HG02981 (cell line): ENCODE results near the gene AOAH.
"Not testable (repeated sequence)": the region's sequence is repeated elsewhere in the genome, so short reads cannot be mapped to it uniquely, and the experiment has no call there.

Experiments used
- ATAC-seq: cut with Tn5 transposase; IDR thresholded peaks from one replicate; pipeline ENCODE4 v1.9.1; 2021; ENCODE audit warnings: mild to moderate bottlenecking, moderate library complexity; ENCODE audit not compliant: unreplicated experiment

The AOAH gene

DNA sequence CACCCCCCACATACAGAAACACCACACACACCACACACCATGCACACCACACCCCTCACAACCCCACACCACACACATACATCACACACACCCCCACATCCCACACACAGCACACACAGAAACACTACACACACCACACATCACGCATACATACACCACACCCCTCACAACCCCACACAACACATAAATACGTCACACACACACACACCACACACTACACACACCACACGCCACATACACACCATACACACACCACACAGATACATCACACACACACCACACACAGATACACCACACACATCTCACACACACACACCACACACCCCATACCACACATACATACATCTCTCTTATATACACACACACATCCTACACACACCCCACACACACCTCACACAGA, 208.4 kb downstream of the AOAH start:
- ATAC-seq, result no peak

DNA sequence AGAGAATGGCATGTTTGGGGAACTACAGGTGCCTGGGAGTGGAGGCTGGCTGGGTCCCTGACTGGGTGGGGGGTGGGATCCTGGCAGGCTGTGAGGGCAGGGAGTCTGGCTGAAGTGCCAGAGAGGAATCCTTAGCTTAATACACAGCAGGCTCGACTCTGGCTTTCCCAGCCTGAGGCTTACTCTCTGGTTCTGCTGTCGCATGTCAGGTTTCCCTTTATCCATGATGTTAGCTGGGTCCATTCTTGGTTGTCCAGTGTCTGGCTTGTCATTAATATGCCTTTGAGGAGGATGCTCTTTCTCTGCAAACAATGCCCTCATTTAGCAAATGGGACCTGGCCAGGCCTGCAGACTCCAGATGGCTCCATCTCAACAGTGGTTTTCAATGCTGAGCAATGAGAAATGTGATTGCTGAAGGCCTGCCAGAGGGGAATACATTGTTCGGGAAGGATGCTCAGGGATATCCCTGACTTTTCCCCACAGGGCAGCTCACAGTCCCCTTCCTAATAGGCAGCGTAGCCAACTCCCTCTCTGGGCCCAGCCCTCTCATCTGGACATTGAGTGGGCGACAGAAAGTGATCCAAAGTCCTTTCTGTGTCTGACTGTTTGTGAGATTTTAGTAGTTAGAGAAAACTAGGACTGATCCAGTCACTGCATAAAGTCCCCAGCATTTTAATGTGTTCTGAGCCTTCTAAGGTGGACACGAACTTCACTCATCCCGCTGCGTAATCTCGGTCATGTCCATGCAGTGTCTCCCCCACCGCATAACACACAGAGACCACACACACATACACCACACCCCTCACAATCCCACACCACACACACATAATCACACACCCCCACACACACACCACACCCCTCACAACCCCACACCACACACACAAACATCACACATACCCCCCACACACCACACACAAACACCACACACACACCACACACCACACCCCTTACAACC, 209.7 kb downstream of the AOAH start:
- ATAC-seq, result no peak

DNA sequence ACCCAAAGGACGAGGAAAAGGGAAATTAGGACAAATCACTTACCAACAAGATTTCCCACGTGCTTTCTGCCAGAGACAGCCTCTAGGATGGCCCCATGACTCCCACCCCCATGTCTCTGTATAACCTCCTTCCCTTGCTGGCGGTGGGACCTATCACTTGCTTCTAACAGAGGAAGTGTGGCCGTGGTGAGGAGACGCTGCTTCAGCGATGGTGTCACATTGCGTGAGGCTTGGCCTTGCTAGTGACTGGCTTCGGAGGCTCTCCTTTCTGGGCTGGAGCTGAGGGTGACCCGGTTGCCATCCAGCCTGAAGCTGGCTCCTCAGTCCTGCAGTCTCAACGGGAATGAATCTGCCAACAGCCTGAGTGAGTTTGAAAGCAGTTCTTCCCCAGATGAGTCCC, 210.9 kb downstream of the AOAH start:
- ATAC-seq, result no peak

DNA sequence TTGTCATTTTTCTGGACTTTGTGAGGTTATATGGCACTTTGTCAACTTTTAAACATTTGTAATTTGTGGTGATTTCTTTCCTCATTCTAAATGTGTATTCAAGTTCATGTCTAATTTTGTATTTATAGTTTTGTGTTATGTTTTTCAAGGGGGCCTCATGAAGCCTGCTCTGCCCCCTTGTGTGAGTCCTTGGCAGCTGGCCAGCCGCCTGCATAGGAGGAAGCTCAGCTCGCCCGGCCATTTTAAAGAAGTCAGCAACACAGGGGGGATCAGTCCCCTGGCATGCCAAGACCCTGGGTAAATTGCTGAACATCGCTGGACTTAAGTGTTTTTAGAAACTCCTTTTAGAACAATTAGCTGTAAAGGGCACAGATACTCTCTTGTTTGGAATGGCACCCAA, 211.7 kb downstream of the AOAH start:
- no peak for ATAC-seq

DNA sequence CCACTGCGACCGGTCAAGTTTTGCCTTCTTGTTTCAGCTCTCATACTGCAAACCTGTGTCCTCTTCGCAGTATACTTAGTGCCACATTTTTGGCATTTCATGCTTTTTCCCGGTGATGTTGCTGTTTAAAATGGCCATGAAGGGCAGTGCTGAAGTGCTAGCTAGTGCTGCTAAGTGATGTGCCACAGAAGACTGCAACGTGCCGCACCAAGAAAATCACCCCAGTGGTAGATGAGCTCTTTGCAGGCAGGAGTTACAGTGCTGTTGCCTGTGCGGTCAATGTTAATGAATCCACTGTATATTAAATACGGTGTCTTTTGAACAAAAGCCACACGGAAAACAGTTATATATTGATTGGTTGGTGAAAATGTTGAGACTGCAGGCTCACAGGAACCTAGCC, 214.3 kb downstream of the AOAH start:
- no peak for ATAC-seq

DNA sequence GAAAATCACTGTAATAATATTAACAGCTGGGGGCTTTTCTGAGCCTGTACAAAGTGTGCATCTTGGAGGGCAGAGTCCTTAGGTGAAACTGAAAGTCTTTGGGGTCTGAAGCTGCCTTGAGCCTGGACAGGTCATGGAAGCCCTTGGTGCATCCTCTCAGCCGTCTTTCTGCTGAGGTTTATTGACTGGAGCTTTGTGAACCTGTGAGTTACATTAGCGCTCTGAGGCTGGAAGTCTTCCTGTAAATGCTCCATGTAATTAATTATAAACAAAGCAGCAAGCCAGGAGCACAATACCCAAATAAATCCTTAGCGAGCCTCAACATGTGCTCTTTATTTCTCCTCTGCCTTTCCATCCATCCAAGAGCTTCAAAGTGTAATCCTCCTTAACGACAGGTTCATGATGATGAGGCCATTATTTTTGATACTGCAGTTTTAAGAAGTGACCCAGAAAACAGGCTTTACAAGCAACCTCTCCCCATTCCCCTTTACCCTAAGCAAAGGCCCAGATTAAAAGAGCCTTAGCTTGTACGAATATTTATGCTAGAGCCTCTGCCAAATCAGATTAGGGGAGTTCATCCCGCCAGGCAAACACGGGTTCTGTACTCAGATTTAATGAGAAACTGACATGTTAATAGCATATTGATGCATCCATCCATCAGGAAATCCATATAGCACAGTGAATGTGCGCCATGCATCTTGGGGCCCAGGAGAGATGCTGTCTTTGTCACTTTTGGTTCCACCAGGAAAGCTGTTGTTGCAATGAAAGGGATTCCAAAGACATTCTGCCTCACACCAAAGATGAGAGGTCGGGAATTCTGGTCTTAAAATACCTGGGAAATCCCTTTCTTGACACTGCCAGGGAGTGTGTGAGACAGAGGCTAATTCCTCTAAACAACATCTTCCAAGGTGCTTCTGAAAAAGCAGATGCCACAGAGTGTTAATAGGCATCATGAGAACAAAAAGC, 216.5 kb downstream of the AOAH start:
- ATAC-seq, result no peak

DNA sequence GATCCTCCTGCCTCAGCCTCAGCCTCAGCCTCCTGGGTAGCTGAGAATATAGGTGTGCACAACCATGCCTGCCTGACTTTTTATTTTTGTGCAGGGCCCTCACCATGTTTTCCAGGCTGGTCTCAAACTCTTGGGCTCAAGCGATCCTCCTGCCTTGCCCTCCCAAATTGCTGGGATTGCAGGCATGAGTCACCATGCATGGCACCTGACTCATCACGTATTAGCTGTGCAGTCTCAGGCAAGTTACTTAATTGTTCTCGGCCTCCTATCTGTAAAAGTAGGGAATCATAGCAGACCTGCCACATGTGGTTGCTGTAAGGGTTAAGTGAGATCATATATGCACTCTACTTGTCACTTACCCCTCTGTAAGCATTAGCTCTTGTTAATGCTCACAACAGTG, 217.5 kb downstream of the AOAH start:
- no peak for ATAC-seq

DNA sequence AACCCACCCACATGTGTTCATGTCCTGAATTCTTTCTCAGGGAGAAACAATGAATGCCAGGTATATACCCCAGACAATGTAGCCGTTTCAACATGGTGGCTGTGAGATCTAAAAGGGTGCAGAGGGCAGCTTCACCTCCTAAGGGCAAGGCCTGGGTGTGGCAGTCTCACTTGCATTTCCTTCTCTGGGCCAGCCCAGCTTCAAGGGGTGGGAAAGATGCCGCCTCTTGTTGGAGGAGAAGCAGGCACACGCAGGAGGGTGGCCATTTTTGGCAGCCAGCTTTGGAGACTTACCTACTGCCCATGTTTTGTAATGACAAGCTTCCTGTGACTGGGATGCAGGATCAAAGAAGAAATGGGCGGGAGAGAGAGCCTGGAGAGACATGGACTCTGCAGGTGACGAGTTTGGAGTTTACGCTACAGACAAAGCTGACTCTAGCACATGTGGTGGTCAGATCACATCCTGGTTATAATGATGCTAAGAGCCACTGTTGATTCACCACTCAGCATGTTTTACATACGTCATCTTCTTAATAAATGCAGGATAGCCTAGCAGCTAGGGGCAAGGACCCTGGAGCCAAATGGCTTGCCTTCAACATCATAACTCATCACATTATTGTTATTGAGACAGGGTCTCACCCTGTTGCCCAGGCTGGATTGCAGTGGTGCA, 218.0 kb downstream of the AOAH start:
- ATAC-seq, result no peak

DNA sequence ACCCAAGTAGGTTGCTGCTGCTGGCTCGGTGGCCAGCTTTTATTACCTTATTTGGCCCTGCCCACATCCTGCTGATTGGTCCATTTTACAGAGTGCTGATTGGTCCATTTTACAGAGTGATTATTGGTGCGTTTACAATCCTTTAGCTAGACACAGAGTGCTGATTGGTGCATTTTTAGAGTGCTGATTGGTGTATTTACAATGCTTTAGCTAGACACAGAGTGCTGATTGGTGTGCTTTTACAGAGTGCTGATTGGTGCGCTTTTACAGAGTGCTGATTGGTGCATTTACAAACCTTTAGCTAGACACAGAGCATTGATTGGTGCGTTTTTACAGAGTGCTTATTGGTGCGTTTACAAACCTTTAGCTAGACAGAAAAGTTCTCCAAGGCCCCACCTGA, 219.7 kb downstream of the AOAH start:
- not testable (repeated sequence) for ATAC-seq

DNA sequence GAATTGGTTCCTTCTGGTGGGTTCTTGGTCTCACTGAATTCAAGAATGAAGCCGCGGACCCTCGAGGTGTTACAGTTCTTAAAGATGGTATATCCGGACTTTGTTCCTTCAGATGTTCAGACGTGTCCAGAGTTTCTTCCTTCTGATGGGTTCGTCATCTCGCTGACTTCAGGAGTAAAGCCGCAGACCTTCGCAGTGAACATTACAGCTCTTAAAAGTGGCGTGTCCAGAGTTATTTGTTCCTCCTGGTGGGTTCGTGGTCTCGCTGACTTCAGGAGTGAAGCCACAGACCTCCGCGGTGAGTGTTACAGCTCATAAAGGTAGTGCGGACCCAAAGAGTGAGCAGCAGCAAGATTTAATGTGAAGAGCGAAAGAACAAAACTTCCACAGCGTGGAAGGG, 220.1 kb downstream of the AOAH start:
- ATAC-seq, result not testable (repeated sequence)

DNA sequence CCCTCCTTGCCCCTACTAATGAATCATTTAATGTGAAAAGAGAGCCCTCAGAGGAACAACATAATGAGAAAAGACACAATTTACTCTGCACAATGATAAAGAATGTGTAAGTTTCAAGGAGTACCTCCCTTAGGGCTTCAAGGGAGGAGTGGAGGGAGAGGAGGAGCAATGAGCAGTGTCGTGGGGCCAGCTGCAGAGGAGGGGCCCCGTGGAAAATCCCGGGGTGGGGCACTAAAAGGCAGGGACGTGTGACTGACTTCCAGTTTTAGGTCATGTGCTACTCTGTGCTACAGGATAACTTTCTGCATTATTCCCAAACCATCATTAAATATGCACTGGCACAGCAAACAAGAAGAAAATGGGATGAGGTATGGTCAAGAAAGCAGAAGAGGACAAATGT, 226.5 kb downstream of the AOAH start:
- ATAC-seq, result no peak

DNA sequence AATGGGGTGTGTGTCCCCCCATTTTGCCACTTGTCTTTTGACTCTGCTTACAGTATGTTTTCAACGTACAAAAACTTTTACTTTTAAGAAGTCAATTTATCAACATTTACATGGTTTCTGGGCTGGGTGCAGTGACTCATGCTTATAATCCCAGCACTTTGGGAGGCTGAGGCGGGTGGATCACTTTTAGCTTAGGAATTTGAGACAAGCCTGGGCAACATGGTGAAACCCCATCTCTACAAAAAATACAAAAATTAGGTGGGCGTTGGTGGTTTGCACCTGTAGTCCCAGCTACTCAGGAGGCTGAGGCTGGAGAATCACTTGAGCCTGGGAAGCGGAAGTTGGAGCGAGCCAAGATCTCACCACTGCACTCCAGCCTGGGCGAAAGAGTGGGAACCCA, 227.1 kb downstream of the AOAH start:
- not testable (repeated sequence) for ATAC-seq

DNA sequence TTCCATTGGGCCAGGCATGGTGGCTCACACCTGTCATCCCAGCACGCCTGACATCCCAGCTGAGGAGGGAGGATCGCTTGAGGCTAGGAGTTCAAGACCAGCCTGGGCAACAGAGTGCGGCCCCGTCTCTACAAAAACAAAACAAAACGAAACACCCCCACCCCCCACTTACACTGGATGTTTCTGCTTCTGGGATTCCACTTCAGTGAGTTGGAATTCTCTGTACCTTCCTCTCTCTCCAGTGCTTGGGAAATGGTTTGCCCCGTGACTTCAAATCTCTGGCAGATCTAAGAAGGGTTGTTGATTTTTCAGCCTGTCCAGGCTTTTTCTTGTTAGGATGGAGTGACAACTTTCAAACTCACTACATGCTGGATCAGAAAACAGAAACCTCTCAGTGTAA, 227.7 kb downstream of the AOAH start:
- ATAC-seq, result no peak

DNA sequence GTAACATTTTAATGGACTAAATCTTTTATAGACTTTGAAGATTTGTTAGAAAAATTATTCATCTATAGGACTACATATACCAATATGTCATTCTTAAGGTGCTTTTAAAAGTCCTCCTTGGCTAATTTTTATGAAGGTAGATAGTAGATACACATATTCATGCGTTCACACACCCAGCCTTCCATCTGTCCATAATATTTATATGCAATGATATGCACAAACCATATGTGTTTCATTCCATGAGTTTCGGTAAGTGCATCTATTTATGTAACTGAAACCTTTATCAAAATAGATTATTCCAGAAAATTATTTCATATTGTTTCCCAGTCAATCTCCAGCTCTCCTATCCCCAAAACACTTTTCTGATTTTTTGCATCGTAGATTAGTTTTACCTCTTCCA, 233.0 kb downstream of the AOAH start:
- ATAC-seq, result no peak

DNA sequence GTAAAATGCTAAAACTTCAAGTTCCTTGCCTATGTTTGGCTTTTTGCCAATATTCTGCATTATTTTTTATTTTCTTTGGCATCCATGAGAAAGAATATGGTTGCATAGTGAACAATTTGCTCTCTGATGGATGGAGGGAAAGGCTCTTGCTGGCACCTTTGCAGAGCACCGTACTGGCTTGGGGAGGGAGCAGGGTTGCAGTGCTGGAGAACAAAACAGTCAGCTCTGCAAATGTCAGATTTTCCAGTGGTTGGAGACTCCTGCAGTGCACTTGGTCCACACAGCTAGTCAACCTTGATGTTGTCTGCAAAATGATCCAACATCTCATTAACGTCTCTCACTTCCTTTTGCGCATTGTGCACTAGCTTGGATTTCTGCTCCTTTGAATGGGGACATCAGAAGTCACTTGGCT, 233.9 kb downstream of the AOAH start:
- no peak for ATAC-seq

DNA sequence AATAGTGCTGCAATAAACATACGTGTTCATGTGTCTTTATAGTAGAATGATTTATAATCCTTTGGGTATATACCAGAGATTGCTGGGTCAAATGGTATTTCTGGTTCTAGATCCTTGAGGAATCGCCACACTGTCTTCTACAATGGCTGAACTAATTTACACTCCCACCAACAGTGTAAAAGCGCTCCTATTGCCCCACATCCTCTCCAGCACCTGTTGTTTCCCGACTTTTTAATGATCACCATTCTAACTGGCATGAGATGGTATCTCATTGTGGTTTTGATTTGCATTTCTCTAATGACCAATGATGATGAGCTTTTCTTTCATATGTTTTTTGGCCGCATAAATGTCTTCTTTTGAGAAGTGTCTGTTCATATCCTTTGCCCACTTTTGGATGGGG, 235.6 kb downstream of the AOAH start:
- ATAC-seq, result not testable (repeated sequence)

DNA sequence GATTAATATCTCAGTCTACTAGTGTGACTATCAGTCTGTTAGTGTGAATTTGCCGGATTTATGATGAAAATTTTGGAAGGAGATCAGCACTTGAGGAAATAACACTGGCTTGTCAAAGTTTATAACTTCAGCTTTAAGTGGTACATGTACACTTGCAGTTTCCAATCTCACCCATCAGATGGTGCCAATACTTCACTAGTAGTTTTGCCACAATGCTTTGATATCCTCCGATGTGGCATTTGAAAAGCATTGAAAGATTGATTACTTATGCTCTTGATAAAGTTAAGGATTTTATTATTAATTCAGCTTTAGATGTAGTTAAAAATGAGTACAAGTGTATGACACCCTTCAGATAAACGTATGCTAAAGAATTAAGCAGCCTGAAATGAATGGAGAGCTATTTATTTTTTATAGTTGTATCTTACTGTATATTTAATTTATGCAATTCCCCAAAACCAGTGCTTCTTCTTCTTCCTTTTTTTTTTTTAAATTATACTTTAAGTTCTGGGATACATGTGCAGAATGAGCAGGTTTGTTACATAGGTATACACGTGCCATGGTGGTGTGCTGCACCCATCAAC, 236.4 kb downstream of the AOAH start:
- no peak for ATAC-seq

DNA sequence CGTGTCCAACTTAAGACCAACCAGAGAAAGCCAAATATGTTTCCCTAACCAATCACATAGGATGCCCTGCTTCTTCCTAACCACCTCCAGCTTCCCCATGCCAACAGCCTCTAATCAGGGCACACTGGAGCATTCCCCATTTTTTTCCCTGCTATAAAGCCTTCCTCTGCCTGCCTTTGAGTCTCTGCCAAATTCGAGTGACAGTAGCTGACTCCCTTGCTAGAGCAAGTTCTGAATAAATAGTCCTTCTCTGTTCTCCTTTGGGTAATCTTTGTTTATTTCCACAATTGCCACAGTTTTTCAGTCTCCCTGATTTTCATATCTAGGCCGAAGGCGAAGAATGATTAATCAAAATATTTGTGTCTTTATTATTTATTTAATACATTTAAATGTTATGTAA, 238.0 kb downstream of the AOAH start:
- no peak for ATAC-seq

DNA sequence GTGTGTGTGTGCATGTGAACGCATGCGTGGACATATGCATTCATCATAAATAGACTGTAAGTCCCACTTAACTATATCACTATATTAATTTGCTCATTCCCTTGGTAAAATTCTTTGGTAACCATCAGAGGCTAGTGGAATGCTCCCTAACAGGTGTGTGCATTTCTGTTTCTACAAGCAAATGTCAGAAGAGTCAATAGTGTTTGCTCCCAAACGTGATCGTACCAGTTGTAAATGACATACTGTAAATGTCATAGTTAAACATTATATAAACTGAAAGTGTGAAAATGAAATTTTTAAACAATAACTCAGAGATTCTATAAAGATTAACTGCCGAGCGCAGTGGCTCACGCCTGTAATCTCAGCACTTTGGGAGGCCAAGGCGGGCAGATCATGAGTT, 240.0 kb downstream of the AOAH start:
- no peak for ATAC-seq

DNA sequence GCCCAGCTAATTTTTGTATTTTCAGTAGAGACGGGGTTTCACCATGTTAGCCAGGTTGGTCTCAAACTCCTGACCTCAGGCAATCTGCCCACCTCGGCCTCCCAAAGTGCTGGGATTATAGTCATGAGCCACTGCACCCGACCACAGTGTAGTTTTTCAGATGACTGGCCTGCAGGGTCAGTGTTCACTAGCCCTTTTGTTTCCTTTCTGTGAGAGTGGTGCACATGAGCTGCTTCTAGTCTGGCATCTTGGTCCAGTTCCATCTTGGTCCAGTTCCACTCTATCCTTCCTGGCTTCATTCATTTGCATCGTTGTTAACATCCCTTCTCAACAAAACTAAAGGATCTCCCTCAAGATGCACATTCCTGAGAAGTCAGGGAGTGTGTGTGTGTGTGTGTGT, 240.4 kb downstream of the AOAH start:
- not testable (repeated sequence) for ATAC-seq

DNA sequence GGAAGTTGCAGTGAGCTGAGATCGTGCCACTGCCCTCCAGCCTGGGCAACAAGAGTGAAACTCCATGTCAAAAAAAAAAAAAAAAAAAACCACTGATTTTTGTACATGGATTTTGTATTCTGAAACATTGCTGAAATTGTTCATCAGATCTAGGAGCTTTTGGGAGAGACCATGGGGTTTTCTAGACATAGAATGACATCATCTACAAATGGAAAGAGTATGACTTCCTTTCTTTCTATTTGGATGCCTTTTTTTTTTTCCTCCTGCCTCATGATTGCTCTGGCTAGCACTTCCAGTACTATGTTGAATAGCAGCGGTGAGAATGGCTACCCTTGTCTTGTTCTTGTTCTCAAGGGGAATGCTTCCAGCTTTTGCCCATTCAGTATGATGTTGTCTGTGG, 245.5 kb downstream of the AOAH start:
- no peak for ATAC-seq
